WTC11 (cell line): ENCODE measurements around the gene PIPOX. TPM values are rescaled to one million over a fixed set of nuclear protein-coding genes. Genes with fewer than 3 reads are reported as not detected.

Experiments used
- ATAC-seq: fragments of 200-7000 bp; cut with Tn5 transposase; 2 replicates; pipeline ENCODE4 v1.10.0; 2021; ENCODE audit warnings: mild to moderate bottlenecking, moderate library complexity
- CTCF ChIA-PET: fragments of 300-600 bp; sonication (Branson Sonifier 250); formaldehyde crosslinking; loops from one replicate; lab custom pipeline; 2021; ENCODE audit warnings: antibody characterized with exemption; lab: Charles Lee
- POLR2A ChIA-PET: fragments of 350-600 bp; sonication (Branson Sonifier 250); formaldehyde crosslinking; loops from one replicate; lab custom pipeline; 2021; ENCODE audit warnings: antibody characterized with exemption; lab: Charles Lee
- DNase-seq: peaks from one replicate; pipeline ENCODE4 v3.0.0; 2021; ENCODE audit warnings: low spot score
- H3K27ac Mint-ChIP-seq: 2 replicates; pipeline ENCODE4 v1.8.0; 2021; ENCODE audit warnings: mixed read lengths
- H3K27me3 Mint-ChIP-seq: 2 replicates; pipeline ENCODE4 v1.8.0; 2021; ENCODE audit warnings: low read depth, mild to moderate bottlenecking, moderate library complexity, mixed read lengths
- H3K36me3 Mint-ChIP-seq: 2 replicates; pipeline ENCODE4 v1.8.0; 2021; ENCODE audit warnings: mixed read lengths
- H3K4me1 Mint-ChIP-seq: 2 replicates; pipeline ENCODE4 v1.8.0; 2022; ENCODE audit warnings: mixed read lengths
- H3K4me3 Mint-ChIP-seq: 2 replicates; pipeline ENCODE4 v1.8.0; 2021; ENCODE audit warnings: mild to moderate bottlenecking, moderate library complexity, mixed read lengths
- H3K9me3 Mint-ChIP-seq: 2 replicates; pipeline ENCODE4 v1.8.0; 2021; ENCODE audit warnings: mixed read lengths
- CBFB ChIP-seq: sonication (generic); formaldehyde crosslinking; IDR thresholded peaks from 2 replicates; pipeline ENCODE4 v1.8.1; 2022; ENCODE audit warnings: mild to moderate bottlenecking, low read depth, missing genetic modification reagents
- E2F4 ChIP-seq: sonication (generic); formaldehyde crosslinking; IDR thresholded peaks from 2 replicates; pipeline ENCODE4 v1.8.1; 2022; ENCODE audit warnings: low read depth, mild to moderate bottlenecking, moderate library complexity, missing genetic modification reagents, borderline replicate concordance
- ESRRA ChIP-seq: sonication (generic); formaldehyde crosslinking; IDR thresholded peaks from 2 replicates; pipeline ENCODE4 v1.8.1; 2022; ENCODE audit warnings: mild to moderate bottlenecking, missing genetic modification reagents, borderline replicate concordance
- FOXJ3 ChIP-seq: sonication (generic); formaldehyde crosslinking; IDR thresholded peaks from 2 replicates; pipeline ENCODE4 v1.9.0; 2021; ENCODE audit warnings: missing genetic modification reagents, mild to moderate bottlenecking, borderline replicate concordance
- FOXP1 ChIP-seq: sonication (generic); formaldehyde crosslinking; IDR thresholded peaks from 2 replicates; pipeline ENCODE4 v1.8.0; 2022; ENCODE audit warnings: missing genetic modification reagents, mild to moderate bottlenecking, moderate library complexity, borderline replicate concordance
- GRHL2 ChIP-seq: fragments of 250-450 bp; sonication (Bioruptor Pico); IDR thresholded peaks from 2 replicates; pipeline ENCODE4 v1.8.0; 2022; ENCODE audit warnings: mild to moderate bottlenecking, moderate library complexity; ENCODE audit not compliant: insufficient replicate concordance, severe bottlenecking
- HMGA2 ChIP-seq: fragments of 250-450 bp; sonication (Bioruptor Pico); IDR thresholded peaks from 2 replicates; pipeline ENCODE4 v1.4.0; 2021; ENCODE audit warnings: mild to moderate bottlenecking, moderate library complexity
- IRF1 ChIP-seq: sonication (generic); formaldehyde crosslinking; IDR thresholded peaks from 2 replicates; pipeline ENCODE4 v1.8.0; 2023; ENCODE audit warnings: missing genetic modification reagents
- IRF2 ChIP-seq: sonication (generic); formaldehyde crosslinking; IDR thresholded peaks from 2 replicates; pipeline ENCODE4 v1.8.0; 2022; ENCODE audit warnings: low read depth, missing genetic modification reagents, borderline replicate concordance
- NFYB ChIP-seq: sonication (generic); formaldehyde crosslinking; conservative IDR thresholded peaks from 2 replicates; pipeline ENCODE4 v1.8.0; 2022; ENCODE audit warnings: low read depth, missing genetic modification reagents
- NR3C1 ChIP-seq: sonication (generic); formaldehyde crosslinking; conservative IDR thresholded peaks from 2 replicates; pipeline ENCODE4 v1.8.1; 2023; ENCODE audit warnings: low read depth, mild to moderate bottlenecking, missing genetic modification reagents
- OVOL2 ChIP-seq: fragments of 250-450 bp; sonication (Bioruptor Pico); IDR thresholded peaks from 2 replicates; pipeline ENCODE4 v1.9.0; 2021; ENCODE audit warnings: mild to moderate bottlenecking, borderline replicate concordance
- TEAD1 ChIP-seq: sonication (generic); formaldehyde crosslinking; IDR thresholded peaks from 2 replicates; pipeline ENCODE4 v1.8.0; 2022; ENCODE audit warnings: mild to moderate bottlenecking, missing genetic modification reagents
- total RNA-seq: library from RNA; stranded (reverse); gene quantifications from 3 replicates; pipeline ENCODE4 v1.2.3, GENCODE V29; 2021
- TF ChIP-seq, protein P1 (sequence below): sonication (generic); formaldehyde crosslinking; IDR thresholded peaks from 2 replicates; pipeline ENCODE4 v1.8.0; 2022; ENCODE audit warnings: mild to moderate bottlenecking, missing genetic modification reagents
- TF ChIP-seq, protein P2 (sequence below): sonication (generic); formaldehyde crosslinking; IDR thresholded peaks from 2 replicates; pipeline ENCODE4 v1.8.1; 2023; ENCODE audit warnings: mild to moderate bottlenecking, moderate library complexity, missing genetic modification reagents
- TF ChIP-seq, protein P3 (sequence below): sonication (generic); formaldehyde crosslinking; IDR thresholded peaks from 2 replicates; pipeline ENCODE4 v1.8.1; 2022; ENCODE audit warnings: low read depth, missing genetic modification reagents, borderline replicate concordance
- TF ChIP-seq, protein P4 (sequence below): sonication (generic); formaldehyde crosslinking; IDR thresholded peaks from 2 replicates; pipeline ENCODE4 v1.8.1; 2023; ENCODE audit warnings: mild to moderate bottlenecking, missing genetic modification reagents
- TF ChIP-seq, protein P5 (sequence below): sonication (generic); formaldehyde crosslinking; IDR thresholded peaks from 2 replicates; pipeline ENCODE4 v1.8.1; 2023; ENCODE audit warnings: mild to moderate bottlenecking, missing genetic modification reagents
- TF ChIP-seq, protein P6 (sequence below): fragments of 250-450 bp; sonication (Bioruptor Pico); IDR thresholded peaks from 2 replicates; pipeline ENCODE4 v1.9.0; 2021; ENCODE audit warnings: mild to moderate bottlenecking, borderline replicate concordance
- TF ChIP-seq, protein P7 (sequence below): sonication (generic); formaldehyde crosslinking; IDR thresholded peaks from 2 replicates; pipeline ENCODE4 v1.8.0; 2022; ENCODE audit warnings: mild to moderate bottlenecking, missing genetic modification reagents

The PIPOX gene
- total RNA-seq, 1 experiment from 2014 or later: 34.2 TPM

GRCh38 chr17:29102741-29103181, 59.8 kb downstream of the PIPOX start:
- DNase-seq (no peak), ATAC-seq (no peak)
- no peaks in the 10 kb centered on the region for H3K27me3 Mint-ChIP-seq
- H3K9me3 Mint-ChIP-seq: no peaks in the 10 kb centered on the region
- POLR2A ChIA-PET: no interaction called here
- H3K4me1 Mint-ChIP-seq: peaks cover 10% of the 10 kb centered on the region
- H3K36me3 Mint-ChIP-seq: peaks cover 17% of the 10 kb centered on the region
- CTCF ChIA-PET: interaction anchor here (1.1 to 4.0 kb wide), 3 partner anchors 10 to 137 kb away, joined by 3 to 24 read pairs (median 18); no protein-coding TSS in a partner anchor
- H3K4me3 Mint-ChIP-seq: no peak overlapping the region
- no peak overlapping the region for H3K27ac Mint-ChIP-seq
- TF ChIP-seq, protein P1, sequence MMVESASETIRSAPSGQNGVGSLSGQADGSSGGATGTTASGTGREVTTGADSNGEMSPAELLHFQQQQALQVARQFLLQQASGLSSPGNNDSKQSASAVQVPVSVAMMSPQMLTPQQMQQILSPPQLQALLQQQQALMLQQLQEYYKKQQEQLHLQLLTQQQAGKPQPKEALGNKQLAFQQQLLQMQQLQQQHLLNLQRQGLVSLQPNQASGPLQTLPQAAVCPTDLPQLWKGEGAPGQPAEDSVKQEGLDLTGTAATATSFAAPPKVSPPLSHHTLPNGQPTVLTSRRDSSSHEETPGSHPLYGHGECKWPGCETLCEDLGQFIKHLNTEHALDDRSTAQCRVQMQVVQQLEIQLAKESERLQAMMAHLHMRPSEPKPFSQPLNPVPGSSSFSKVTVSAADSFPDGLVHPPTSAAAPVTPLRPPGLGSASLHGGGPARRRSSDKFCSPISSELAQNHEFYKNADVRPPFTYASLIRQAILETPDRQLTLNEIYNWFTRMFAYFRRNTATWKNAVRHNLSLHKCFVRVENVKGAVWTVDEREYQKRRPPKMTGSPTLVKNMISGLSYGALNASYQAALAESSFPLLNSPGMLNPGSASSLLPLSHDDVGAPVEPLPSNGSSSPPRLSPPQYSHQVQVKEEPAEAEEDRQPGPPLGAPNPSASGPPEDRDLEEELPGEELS (CRISPR knock-in tag): no peak
- TF ChIP-seq, protein P2, sequence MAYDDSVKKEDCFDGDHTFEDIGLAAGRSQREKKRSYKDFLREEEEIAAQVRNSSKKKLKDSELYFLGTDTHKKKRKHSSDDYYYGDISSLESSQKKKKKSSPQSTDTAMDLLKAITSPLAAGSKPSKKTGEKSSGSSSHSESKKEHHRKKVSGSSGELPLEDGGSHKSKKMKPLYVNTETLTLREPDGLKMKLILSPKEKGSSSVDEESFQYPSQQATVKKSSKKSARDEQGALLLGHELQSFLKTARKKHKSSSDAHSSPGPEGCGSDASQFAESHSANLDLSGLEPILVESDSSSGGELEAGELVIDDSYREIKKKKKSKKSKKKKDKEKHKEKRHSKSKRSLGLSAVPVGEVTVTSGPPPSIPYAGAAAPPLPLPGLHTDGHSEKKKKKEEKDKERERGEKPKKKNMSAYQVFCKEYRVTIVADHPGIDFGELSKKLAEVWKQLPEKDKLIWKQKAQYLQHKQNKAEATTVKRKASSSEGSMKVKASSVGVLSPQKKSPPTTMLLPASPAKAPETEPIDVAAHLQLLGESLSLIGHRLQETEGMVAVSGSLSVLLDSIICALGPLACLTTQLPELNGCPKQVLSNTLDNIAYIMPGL (CRISPR knock-in tag): no peak
- TF ChIP-seq NFYB (CRISPR knock-in tag) (no peak), HMGA2 (CRISPR knock-in tag) (no peak), OVOL2 (no peak), FOXJ3 (CRISPR knock-in tag) (no peak), GRHL2 (CRISPR knock-in tag) (no peak), FOXP1 (CRISPR knock-in tag) (no peak), CBFB (CRISPR knock-in tag) (no peak), TEAD1 (CRISPR knock-in tag) (no peak), NR3C1 (no peak), ESRRA (no peak), E2F4 (no peak), IRF1 (CRISPR knock-in tag) (no peak), IRF2 (no peak)
- TF ChIP-seq, protein P3, sequence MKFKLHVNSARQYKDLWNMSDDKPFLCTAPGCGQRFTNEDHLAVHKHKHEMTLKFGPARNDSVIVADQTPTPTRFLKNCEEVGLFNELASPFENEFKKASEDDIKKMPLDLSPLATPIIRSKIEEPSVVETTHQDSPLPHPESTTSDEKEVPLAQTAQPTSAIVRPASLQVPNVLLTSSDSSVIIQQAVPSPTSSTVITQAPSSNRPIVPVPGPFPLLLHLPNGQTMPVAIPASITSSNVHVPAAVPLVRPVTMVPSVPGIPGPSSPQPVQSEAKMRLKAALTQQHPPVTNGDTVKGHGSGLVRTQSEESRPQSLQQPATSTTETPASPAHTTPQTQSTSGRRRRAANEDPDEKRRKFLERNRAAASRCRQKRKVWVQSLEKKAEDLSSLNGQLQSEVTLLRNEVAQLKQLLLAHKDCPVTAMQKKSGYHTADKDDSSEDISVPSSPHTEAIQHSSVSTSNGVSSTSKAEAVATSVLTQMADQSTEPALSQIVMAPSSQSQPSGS (CRISPR knock-in tag): no peak
- TF ChIP-seq, protein P4, sequence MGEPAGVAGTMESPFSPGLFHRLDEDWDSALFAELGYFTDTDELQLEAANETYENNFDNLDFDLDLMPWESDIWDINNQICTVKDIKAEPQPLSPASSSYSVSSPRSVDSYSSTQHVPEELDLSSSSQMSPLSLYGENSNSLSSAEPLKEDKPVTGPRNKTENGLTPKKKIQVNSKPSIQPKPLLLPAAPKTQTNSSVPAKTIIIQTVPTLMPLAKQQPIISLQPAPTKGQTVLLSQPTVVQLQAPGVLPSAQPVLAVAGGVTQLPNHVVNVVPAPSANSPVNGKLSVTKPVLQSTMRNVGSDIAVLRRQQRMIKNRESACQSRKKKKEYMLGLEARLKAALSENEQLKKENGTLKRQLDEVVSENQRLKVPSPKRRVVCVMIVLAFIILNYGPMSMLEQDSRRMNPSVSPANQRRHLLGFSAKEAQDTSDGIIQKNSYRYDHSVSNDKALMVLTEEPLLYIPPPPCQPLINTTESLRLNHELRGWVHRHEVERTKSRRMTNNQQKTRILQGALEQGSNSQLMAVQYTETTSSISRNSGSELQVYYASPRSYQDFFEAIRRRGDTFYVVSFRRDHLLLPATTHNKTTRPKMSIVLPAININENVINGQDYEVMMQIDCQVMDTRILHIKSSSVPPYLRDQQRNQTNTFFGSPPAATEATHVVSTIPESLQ (CRISPR knock-in tag): no peak
- TF ChIP-seq, protein P5, sequence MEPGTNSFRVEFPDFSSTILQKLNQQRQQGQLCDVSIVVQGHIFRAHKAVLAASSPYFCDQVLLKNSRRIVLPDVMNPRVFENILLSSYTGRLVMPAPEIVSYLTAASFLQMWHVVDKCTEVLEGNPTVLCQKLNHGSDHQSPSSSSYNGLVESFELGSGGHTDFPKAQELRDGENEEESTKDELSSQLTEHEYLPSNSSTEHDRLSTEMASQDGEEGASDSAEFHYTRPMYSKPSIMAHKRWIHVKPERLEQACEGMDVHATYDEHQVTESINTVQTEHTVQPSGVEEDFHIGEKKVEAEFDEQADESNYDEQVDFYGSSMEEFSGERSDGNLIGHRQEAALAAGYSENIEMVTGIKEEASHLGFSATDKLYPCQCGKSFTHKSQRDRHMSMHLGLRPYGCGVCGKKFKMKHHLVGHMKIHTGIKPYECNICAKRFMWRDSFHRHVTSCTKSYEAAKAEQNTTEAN (CRISPR knock-in tag): no peak
- TF ChIP-seq, protein P6, sequence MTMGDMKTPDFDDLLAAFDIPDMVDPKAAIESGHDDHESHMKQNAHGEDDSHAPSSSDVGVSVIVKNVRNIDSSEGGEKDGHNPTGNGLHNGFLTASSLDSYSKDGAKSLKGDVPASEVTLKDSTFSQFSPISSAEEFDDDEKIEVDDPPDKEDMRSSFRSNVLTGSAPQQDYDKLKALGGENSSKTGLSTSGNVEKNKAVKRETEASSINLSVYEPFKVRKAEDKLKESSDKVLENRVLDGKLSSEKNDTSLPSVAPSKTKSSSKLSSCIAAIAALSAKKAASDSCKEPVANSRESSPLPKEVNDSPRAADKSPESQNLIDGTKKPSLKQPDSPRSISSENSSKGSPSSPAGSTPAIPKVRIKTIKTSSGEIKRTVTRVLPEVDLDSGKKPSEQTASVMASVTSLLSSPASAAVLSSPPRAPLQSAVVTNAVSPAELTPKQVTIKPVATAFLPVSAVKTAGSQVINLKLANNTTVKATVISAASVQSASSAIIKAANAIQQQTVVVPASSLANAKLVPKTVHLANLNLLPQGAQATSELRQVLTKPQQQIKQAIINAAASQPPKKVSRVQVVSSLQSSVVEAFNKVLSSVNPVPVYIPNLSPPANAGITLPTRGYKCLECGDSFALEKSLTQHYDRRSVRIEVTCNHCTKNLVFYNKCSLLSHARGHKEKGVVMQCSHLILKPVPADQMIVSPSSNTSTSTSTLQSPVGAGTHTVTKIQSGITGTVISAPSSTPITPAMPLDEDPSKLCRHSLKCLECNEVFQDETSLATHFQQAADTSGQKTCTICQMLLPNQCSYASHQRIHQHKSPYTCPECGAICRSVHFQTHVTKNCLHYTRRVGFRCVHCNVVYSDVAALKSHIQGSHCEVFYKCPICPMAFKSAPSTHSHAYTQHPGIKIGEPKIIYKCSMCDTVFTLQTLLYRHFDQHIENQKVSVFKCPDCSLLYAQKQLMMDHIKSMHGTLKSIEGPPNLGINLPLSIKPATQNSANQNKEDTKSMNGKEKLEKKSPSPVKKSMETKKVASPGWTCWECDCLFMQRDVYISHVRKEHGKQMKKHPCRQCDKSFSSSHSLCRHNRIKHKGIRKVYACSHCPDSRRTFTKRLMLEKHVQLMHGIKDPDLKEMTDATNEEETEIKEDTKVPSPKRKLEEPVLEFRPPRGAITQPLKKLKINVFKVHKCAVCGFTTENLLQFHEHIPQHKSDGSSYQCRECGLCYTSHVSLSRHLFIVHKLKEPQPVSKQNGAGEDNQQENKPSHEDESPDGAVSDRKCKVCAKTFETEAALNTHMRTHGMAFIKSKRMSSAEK (CRISPR knock-in tag): no peak
- TF ChIP-seq, protein P7, sequence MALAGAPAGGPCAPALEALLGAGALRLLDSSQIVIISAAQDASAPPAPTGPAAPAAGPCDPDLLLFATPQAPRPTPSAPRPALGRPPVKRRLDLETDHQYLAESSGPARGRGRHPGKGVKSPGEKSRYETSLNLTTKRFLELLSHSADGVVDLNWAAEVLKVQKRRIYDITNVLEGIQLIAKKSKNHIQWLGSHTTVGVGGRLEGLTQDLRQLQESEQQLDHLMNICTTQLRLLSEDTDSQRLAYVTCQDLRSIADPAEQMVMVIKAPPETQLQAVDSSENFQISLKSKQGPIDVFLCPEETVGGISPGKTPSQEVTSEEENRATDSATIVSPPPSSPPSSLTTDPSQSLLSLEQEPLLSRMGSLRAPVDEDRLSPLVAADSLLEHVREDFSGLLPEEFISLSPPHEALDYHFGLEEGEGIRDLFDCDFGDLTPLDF (CRISPR knock-in tag): no peak
